Measurements from ENCODE around the gene CFAP99.

Gene CFAP99

GRCh38 chr4:2487632-2488031 lies 68.9 kb downstream of the CFAP99 start:
- Mint-ChIP-seq H3K27ac (no peak overlapping the region), H3K4me1 (peaks cover 31% of the 10 kb centered on the region), H3K36me3 (ENCODE audit: low read depth) (peaks cover 27% of the 10 kb centered on the region), H3K9me3 (no peaks in the 10 kb centered on the region), H3K27me3 (ENCODE audit: low read depth, poor library complexity) (no peaks in the 10 kb centered on the region), H3K4me3 (no peak overlapping the region)
- no peak for TF ChIP-seq CTCF (IDR thresholded peaks at IDR 0.05)
- DNase-seq: no peak

GRCh38 chr4:2489081-2489805 lies 70.5 kb downstream of the CFAP99 start:
- Mint-ChIP-seq H3K36me3 (ENCODE audit: low read depth) (peaks cover 43% of the 10 kb centered on the region), H3K4me3 (no peak overlapping the region), H3K27ac (peak overlapping the region; percentile 77), H3K4me1 (peaks cover 27% of the 10 kb centered on the region), H3K9me3 (no peaks in the 10 kb centered on the region), H3K27me3 (ENCODE audit: low read depth, poor library complexity) (no peaks in the 10 kb centered on the region)
- DNase-seq: no peak
- TF ChIP-seq CTCF (IDR thresholded peaks at IDR 0.05): no peak

GRCh38 chr4:2489841-2490552 lies 71.2 kb downstream of the CFAP99 start:
- DNase-seq: no peak
- peak overlapping the region; percentile 77 for H3K27ac Mint-ChIP-seq
- peaks cover 48% of the 10 kb centered on the region for H3K36me3 Mint-ChIP-seq (ENCODE audit: low read depth)
- H3K4me1 Mint-ChIP-seq: peaks cover 19% of the 10 kb centered on the region
- no peaks in the 10 kb centered on the region for H3K9me3 Mint-ChIP-seq
- no peak overlapping the region for H3K4me3 Mint-ChIP-seq
- TF ChIP-seq CTCF (IDR thresholded peaks at IDR 0.05): no peak
- H3K27me3 Mint-ChIP-seq (ENCODE audit: low read depth, poor library complexity): no peaks in the 10 kb centered on the region

- Mint-ChIP-seq H3K36me3 (ENCODE audit: low read depth) (peaks cover 67% of the 10 kb centered on the region), H3K27me3 (ENCODE audit: low read depth, poor library complexity) (no peaks in the 10 kb centered on the region), H3K4me1 (no peaks in the 10 kb centered on the region), H3K9me3 (no peaks in the 10 kb centered on the region), H3K27ac (no peak overlapping the region), H3K4me3 (no peak overlapping the region)
- no peak for TF ChIP-seq CTCF (IDR thresholded peaks at IDR 0.05)
- no peak for DNase-seq
These were observed 74.2 kb downstream of the CFAP99 start for GRCh38 chr4:2492970-2493369.

- H3K27ac Mint-ChIP-seq: peak overlapping the region; percentile 94
- H3K4me1 Mint-ChIP-seq: no peaks in the 10 kb centered on the region
- no peak for DNase-seq
- no peaks in the 10 kb centered on the region for H3K27me3 Mint-ChIP-seq (ENCODE audit: low read depth, poor library complexity)
- no peak overlapping the region for H3K4me3 Mint-ChIP-seq
- H3K9me3 Mint-ChIP-seq: no peaks in the 10 kb centered on the region
- no peak for TF ChIP-seq CTCF (IDR thresholded peaks at IDR 0.05)
- peaks cover 80% of the 10 kb centered on the region for H3K36me3 Mint-ChIP-seq (ENCODE audit: low read depth)
These were observed 76.2 kb downstream of the CFAP99 start for GRCh38 chr4:2494992-2495391.
